Measurements from ENCODE around the gene IL5.
"Not testable (repeated sequence)": the region's sequence is repeated elsewhere in the genome, so short reads cannot be mapped to it uniquely, and the experiment has no call there.

DNA sequence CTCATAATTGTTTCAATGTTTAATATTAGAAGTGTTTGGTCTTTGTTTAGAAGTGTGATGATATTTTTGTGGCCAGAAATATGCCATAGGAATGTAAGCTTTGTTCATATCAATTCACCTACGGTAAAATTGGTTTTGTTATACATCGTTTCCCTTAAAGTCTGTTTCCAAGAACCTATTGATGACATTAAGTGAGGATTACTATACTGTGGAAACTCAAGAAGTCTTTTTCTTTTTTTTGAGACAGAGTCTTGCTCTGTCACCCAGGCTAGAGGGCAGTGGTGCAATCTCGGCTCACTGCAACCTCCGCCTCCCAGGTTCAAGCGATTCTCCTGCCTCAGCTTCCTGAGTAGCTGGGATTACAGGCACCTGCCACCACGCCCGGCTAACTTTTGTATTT lies 5.5 kb upstream of the IL5 start:
- not testable (repeated sequence) for TF ChIP-seq POLR2AphosphoS5 (IDR thresholded peaks at IDR 0.05); EP300 (IDR thresholded peaks at IDR 0.05); POLR2A (IDR thresholded peaks at IDR 0.05; ENCODE audit: low read depth)
- TF ChIP-seq, protein P1, sequence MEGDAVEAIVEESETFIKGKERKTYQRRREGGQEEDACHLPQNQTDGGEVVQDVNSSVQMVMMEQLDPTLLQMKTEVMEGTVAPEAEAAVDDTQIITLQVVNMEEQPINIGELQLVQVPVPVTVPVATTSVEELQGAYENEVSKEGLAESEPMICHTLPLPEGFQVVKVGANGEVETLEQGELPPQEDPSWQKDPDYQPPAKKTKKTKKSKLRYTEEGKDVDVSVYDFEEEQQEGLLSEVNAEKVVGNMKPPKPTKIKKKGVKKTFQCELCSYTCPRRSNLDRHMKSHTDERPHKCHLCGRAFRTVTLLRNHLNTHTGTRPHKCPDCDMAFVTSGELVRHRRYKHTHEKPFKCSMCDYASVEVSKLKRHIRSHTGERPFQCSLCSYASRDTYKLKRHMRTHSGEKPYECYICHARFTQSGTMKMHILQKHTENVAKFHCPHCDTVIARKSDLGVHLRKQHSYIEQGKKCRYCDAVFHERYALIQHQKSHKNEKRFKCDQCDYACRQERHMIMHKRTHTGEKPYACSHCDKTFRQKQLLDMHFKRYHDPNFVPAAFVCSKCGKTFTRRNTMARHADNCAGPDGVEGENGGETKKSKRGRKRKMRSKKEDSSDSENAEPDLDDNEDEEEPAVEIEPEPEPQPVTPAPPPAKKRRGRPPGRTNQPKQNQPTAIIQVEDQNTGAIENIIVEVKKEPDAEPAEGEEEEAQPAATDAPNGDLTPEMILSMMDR (IDR thresholded peaks at IDR 0.05) = not testable (repeated sequence)
